Measurements from ENCODE around the gene PRDM1.

The PRDM1 gene

DNA sequence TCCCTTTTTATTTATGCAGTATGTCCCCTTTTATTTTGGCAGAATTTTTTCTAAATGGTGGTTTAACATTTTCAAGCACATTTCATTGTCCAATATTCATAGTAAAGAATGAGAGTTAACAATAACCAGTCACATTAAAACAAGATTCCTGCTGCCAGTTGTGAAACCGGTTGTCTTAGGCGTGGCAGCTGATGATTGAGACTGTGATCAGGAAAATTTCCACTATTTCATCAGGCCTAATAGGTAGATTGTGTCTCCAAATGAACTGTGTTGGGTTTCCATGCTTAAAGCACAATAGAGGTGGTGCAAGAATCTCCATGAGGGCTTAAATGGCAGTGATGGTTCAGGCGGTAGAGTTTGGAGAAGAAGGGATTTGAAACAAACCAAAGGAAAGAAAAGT lies 15.3 kb downstream of the PRDM1 start:
- H3K4me1 ChIP-seq (ENCODE audit: control insufficient read depth, low read depth, low read length), result peaks cover 24% of the 10 kb centered on the region
- no peaks in the 10 kb centered on the region for H3K9me3 ChIP-seq (ENCODE audit: control insufficient read depth, low read depth, low read length)
- H3K27me3 ChIP-seq (ENCODE audit: control insufficient read depth, insufficient read depth, low read length), result peaks cover 46% of the 10 kb centered on the region
- H3K27ac ChIP-seq (ENCODE audit: low read length), result no peak overlapping the region
- H3K4me3 ChIP-seq (ENCODE audit: low read length), result no peak overlapping the region
- H3K36me3 ChIP-seq (ENCODE audit: control insufficient read depth, low read depth, low read length), result no peaks in the 10 kb centered on the region
- H3K9ac ChIP-seq (ENCODE audit: low read length), result no peak overlapping the region

DNA sequence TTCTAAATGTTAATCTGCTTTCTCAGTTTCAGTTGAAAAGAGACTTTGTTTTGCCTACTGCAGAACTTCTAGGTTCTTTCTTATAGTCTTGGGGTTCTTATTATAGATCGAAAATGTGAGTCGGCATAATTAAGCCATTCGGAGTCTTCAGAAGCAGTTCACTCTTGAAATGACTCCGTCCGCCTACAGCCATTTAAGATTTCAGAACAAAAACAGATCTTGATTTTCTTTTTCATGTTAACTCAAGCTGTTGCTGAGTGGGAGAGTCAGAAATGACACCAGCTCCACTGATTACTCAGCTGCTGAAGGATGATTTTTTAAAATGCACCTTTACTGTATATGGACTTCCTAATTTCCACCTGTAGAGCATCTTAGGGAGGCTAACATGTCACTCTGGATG lies 15.9 kb downstream of the PRDM1 start:
- Histone ChIP-seq H3K4me1 (ENCODE audit: control insufficient read depth, low read depth, low read length) (peaks cover 24% of the 10 kb centered on the region), H3K27me3 (ENCODE audit: control insufficient read depth, insufficient read depth, low read length) (peaks cover 41% of the 10 kb centered on the region), H3K9me3 (ENCODE audit: control insufficient read depth, low read depth, low read length) (no peaks in the 10 kb centered on the region), H3K36me3 (ENCODE audit: control insufficient read depth, low read depth, low read length) (no peaks in the 10 kb centered on the region), H3K4me3 (ENCODE audit: low read length) (no peak overlapping the region), H3K9ac (ENCODE audit: low read length) (no peak overlapping the region), H3K27ac (ENCODE audit: low read length) (no peak overlapping the region)

DNA sequence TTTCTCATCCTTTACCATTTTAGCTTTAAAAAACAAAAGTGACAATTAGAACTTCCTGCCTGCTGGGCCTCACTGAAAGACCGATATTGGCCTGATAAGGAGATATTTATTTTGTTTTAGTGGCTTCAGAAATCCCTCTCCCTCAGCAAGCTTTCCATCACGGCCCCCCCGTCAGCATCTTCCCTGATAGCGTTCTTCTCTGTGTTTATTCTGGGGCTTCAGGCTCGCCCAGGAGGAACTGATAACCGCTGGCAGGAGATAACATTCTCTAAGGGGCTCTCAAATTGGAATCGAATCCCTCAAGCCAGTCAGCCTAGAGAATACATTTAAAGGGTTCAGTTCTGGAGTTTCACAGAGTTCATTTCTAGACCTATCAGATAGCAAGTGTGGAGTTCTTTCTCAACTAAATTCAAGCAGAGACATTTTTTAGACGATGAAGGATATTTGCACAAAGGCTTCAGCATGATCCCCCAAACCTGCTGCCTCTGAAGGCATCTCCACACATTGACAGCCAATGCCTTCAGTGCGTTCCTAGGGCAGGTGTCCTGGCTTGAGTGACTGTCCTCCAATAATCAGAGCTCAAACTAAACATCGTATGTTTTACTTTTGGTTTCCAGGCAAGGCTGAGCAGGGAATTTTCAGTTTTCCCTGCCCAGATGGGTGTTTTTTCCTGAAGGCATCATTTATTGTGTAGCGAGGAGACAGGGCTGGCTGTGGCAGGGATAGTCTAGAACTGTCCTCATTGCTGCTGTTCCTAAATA lies 17.0 kb downstream of the PRDM1 start:
- no peak overlapping the region for H3K27ac ChIP-seq (ENCODE audit: low read length)
- H3K9me3 ChIP-seq (ENCODE audit: control insufficient read depth, low read depth, low read length), result no peaks in the 10 kb centered on the region
- peaks cover 30% of the 10 kb centered on the region for H3K27me3 ChIP-seq (ENCODE audit: control insufficient read depth, insufficient read depth, low read length)
- no peak overlapping the region for H3K4me3 ChIP-seq (ENCODE audit: low read length)
- H3K4me1 ChIP-seq (ENCODE audit: control insufficient read depth, low read depth, low read length), result peaks cover 13% of the 10 kb centered on the region
- H3K9ac ChIP-seq (ENCODE audit: low read length), result no peak overlapping the region
- H3K36me3 ChIP-seq (ENCODE audit: control insufficient read depth, low read depth, low read length), result no peaks in the 10 kb centered on the region

- Histone ChIP-seq H3K9ac (ENCODE audit: low read length) (no peak overlapping the region), H3K4me3 (ENCODE audit: low read length) (no peak overlapping the region), H3K27me3 (ENCODE audit: control insufficient read depth, insufficient read depth, low read length) (peaks cover 24% of the 10 kb centered on the region), H3K36me3 (ENCODE audit: control insufficient read depth, low read depth, low read length) (no peaks in the 10 kb centered on the region), H3K27ac (ENCODE audit: low read length) (no peak overlapping the region), H3K4me1 (ENCODE audit: control insufficient read depth, low read depth, low read length) (peaks cover 7% of the 10 kb centered on the region), H3K9me3 (ENCODE audit: control insufficient read depth, low read depth, low read length) (no peaks in the 10 kb centered on the region)
Observed at GRCh38 chr6:106103728-106104109, 17.6 kb downstream of the PRDM1 start.

GRCh38 chr6:106104476-106104875 lies 18.3 kb downstream of the PRDM1 start:
- Histone ChIP-seq H3K4me3 (ENCODE audit: low read length) (no peak overlapping the region), H3K36me3 (ENCODE audit: control insufficient read depth, low read depth, low read length) (no peaks in the 10 kb centered on the region), H3K27ac (ENCODE audit: low read length) (no peak overlapping the region), H3K4me1 (ENCODE audit: control insufficient read depth, low read depth, low read length) (no peaks in the 10 kb centered on the region), H3K9ac (ENCODE audit: low read length) (no peak overlapping the region), H3K9me3 (ENCODE audit: control insufficient read depth, low read depth, low read length) (no peaks in the 10 kb centered on the region), H3K27me3 (ENCODE audit: control insufficient read depth, insufficient read depth, low read length) (peaks cover 16% of the 10 kb centered on the region)

GRCh38 chr6:106104941-106105340 lies 18.8 kb downstream of the PRDM1 start:
- Histone ChIP-seq H3K27me3 (ENCODE audit: control insufficient read depth, insufficient read depth, low read length) (peaks cover 12% of the 10 kb centered on the region), H3K4me1 (ENCODE audit: control insufficient read depth, low read depth, low read length) (no peaks in the 10 kb centered on the region), H3K4me3 (ENCODE audit: low read length) (no peak overlapping the region), H3K9me3 (ENCODE audit: control insufficient read depth, low read depth, low read length) (no peaks in the 10 kb centered on the region), H3K9ac (ENCODE audit: low read length) (no peak overlapping the region), H3K27ac (ENCODE audit: low read length) (no peak overlapping the region), H3K36me3 (ENCODE audit: control insufficient read depth, low read depth, low read length) (no peaks in the 10 kb centered on the region)

- Histone ChIP-seq H3K4me3 (ENCODE audit: low read length) (no peak overlapping the region), H3K27me3 (ENCODE audit: control insufficient read depth, insufficient read depth, low read length) (peaks cover 6% of the 10 kb centered on the region), H3K4me1 (ENCODE audit: control insufficient read depth, low read depth, low read length) (no peaks in the 10 kb centered on the region), H3K27ac (ENCODE audit: low read length) (no peak overlapping the region), H3K36me3 (ENCODE audit: control insufficient read depth, low read depth, low read length) (no peaks in the 10 kb centered on the region), H3K9ac (ENCODE audit: low read length) (no peak overlapping the region), H3K9me3 (ENCODE audit: control insufficient read depth, low read depth, low read length) (no peaks in the 10 kb centered on the region)
Observed at GRCh38 chr6:106105493-106105892, 19.4 kb downstream of the PRDM1 start.

DNA sequence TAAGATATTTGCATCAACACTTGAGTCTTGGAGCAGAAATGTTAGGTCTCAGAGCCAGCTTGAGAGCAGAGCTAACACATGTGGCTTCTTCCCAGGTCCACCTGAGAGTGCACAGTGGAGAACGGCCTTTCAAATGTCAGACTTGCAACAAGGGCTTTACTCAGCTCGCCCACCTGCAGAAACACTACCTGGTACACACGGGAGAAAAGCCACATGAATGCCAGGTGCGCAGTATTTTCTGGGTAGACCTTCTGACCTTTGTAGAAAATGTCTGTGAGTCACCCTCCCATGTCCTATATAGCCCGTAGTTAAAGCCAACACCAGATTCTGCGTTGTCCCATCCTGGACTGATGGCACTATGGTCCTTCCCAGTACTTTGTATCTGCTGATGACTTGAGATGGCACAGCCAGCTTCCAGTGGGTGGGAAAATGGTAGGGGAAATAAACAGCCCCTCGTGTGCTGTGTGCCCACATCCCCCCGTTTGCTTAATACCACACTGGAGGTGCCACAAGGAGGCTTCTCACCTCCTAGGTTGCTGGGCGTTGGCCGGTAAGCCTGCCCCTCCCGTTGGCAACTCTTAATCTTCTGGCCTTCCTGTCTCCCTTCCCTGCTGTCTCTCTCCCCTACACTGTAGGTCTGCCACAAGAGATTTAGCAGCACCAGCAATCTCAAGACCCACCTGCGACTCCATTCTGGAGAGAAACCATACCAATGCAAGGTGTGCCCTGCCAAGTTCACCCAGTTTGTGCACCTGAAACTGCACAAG lies 20.3 kb downstream of the PRDM1 start:
- Histone ChIP-seq H3K27ac (ENCODE audit: low read length) (no peak overlapping the region), H3K4me1 (ENCODE audit: control insufficient read depth, low read depth, low read length) (no peaks in the 10 kb centered on the region), H3K9me3 (ENCODE audit: control insufficient read depth, low read depth, low read length) (no peaks in the 10 kb centered on the region), H3K9ac (ENCODE audit: low read length) (no peak overlapping the region), H3K36me3 (ENCODE audit: control insufficient read depth, low read depth, low read length) (no peaks in the 10 kb centered on the region), H3K4me3 (ENCODE audit: low read length) (no peak overlapping the region), H3K27me3 (ENCODE audit: control insufficient read depth, insufficient read depth, low read length) (no peaks in the 10 kb centered on the region)

GRCh38 chr6:106107043-106107613 lies 21.0 kb downstream of the PRDM1 start:
- no peak overlapping the region for H3K4me3 ChIP-seq (ENCODE audit: low read length)
- no peaks in the 10 kb centered on the region for H3K4me1 ChIP-seq (ENCODE audit: control insufficient read depth, low read depth, low read length)
- no peaks in the 10 kb centered on the region for H3K36me3 ChIP-seq (ENCODE audit: control insufficient read depth, low read depth, low read length)
- no peaks in the 10 kb centered on the region for H3K9me3 ChIP-seq (ENCODE audit: control insufficient read depth, low read depth, low read length)
- no peak overlapping the region for H3K27ac ChIP-seq (ENCODE audit: low read length)
- no peak overlapping the region for H3K9ac ChIP-seq (ENCODE audit: low read length)
- no peaks in the 10 kb centered on the region for H3K27me3 ChIP-seq (ENCODE audit: control insufficient read depth, insufficient read depth, low read length)

- Histone ChIP-seq H3K9ac (ENCODE audit: low read length) (no peak overlapping the region), H3K27ac (ENCODE audit: low read length) (no peak overlapping the region), H3K36me3 (ENCODE audit: control insufficient read depth, low read depth, low read length) (no peaks in the 10 kb centered on the region), H3K9me3 (ENCODE audit: control insufficient read depth, low read depth, low read length) (no peaks in the 10 kb centered on the region), H3K27me3 (ENCODE audit: control insufficient read depth, insufficient read depth, low read length) (no peaks in the 10 kb centered on the region), H3K4me1 (ENCODE audit: control insufficient read depth, low read depth, low read length) (no peaks in the 10 kb centered on the region), H3K4me3 (ENCODE audit: low read length) (no peak overlapping the region)
Observed at GRCh38 chr6:106108129-106108528, 22.0 kb downstream of the PRDM1 start.

- Histone ChIP-seq H3K36me3 (ENCODE audit: control insufficient read depth, low read depth, low read length) (no peaks in the 10 kb centered on the region), H3K9ac (ENCODE audit: low read length) (no peak overlapping the region), H3K27ac (ENCODE audit: low read length) (no peak overlapping the region), H3K4me1 (ENCODE audit: control insufficient read depth, low read depth, low read length) (no peaks in the 10 kb centered on the region), H3K27me3 (ENCODE audit: control insufficient read depth, insufficient read depth, low read length) (no peaks in the 10 kb centered on the region), H3K9me3 (ENCODE audit: control insufficient read depth, low read depth, low read length) (no peaks in the 10 kb centered on the region), H3K4me3 (ENCODE audit: low read length) (no peak overlapping the region)
Observed at GRCh38 chr6:106109029-106109428, 22.9 kb downstream of the PRDM1 start.

Measured in iPS-18a (cell line).